HEK293 (cell line): ENCODE results near the gene CEBPE.

Experiments used
- GLI2 ChIP-seq: fragments of 450-650 bp; formaldehyde crosslinking; IDR thresholded peaks from 2 replicates; pipeline ENCODE4; 2017; ENCODE audit warnings: missing biosample characterization, missing genetic modification characterization, low read depth, borderline replicate concordance
- KLF16 ChIP-seq: fragments of 450-650 bp; formaldehyde crosslinking; IDR thresholded peaks from 2 replicates; pipeline ENCODE4 v1.5.1; 2017; ENCODE audit warnings: missing biosample characterization, missing genetic modification characterization
- MZF1 ChIP-seq: fragments of 450-650 bp; formaldehyde crosslinking; IDR thresholded peaks from 2 replicates; pipeline ENCODE4 v1.5.1; 2017; ENCODE audit warnings: missing biosample characterization, missing genetic modification characterization, borderline replicate concordance
- SCRT2 ChIP-seq: fragments of 450-650 bp; formaldehyde crosslinking; IDR thresholded peaks from 2 replicates; pipeline ENCODE4 v1.5.1; 2016; ENCODE audit warnings: missing biosample characterization, missing genetic modification characterization
- SP7 ChIP-seq: fragments of 450-650 bp; formaldehyde crosslinking; IDR thresholded peaks from 2 replicates; pipeline ENCODE4 v1.5.1; 2016; ENCODE audit warnings: missing biosample characterization, missing genetic modification characterization
- ZBTB7A ChIP-seq: fragments of 450-650 bp; formaldehyde crosslinking; IDR thresholded peaks from 2 replicates; pipeline ENCODE4 v1.5.1; 2016; ENCODE audit warnings: low read depth, missing biosample characterization, missing genetic modification characterization
- ZBTB8A ChIP-seq: fragments of 450-650 bp; formaldehyde crosslinking; IDR thresholded peaks from 2 replicates; pipeline ENCODE4 v1.5.1; 2016; ENCODE audit warnings: missing biosample characterization, missing genetic modification characterization
- ZFP41 ChIP-seq: fragments of 450-650 bp; formaldehyde crosslinking; IDR thresholded peaks from 2 replicates; pipeline ENCODE4 v1.5.1; 2016; ENCODE audit warnings: missing biosample characterization, missing genetic modification characterization, borderline replicate concordance
- ZIC2 ChIP-seq: fragments of 450-650 bp; formaldehyde crosslinking; IDR thresholded peaks from 2 replicates; pipeline ENCODE4 v1.5.1; 2016; ENCODE audit warnings: missing biosample characterization, missing genetic modification characterization
- ZNF146 ChIP-seq: fragments of 450-650 bp; formaldehyde crosslinking; IDR thresholded peaks from 2 replicates; pipeline ENCODE4 v1.5.1; 2016; ENCODE audit warnings: missing biosample characterization, missing genetic modification characterization
- ZNF202 ChIP-seq: fragments of 450-650 bp; formaldehyde crosslinking; IDR thresholded peaks from 2 replicates; pipeline ENCODE4 v1.5.1; 2016; ENCODE audit warnings: missing biosample characterization, missing genetic modification characterization, borderline replicate concordance
- ZNF473 ChIP-seq: fragments of 450-650 bp; formaldehyde crosslinking; IDR thresholded peaks from 2 replicates; pipeline ENCODE4 v1.5.1; 2017; ENCODE audit warnings: missing biosample characterization, missing genetic modification characterization
- ZNF521 ChIP-seq: fragments of 450-650 bp; formaldehyde crosslinking; IDR thresholded peaks from 2 replicates; pipeline ENCODE4 v1.5.1; 2017; ENCODE audit warnings: missing biosample characterization, mild to moderate bottlenecking, missing genetic modification characterization
- ZNF621 ChIP-seq: fragments of 450-650 bp; formaldehyde crosslinking; IDR thresholded peaks from 2 replicates; pipeline ENCODE4 v1.5.1; 2017; ENCODE audit warnings: missing biosample characterization, missing genetic modification characterization
- ZNF623 ChIP-seq: fragments of 450-650 bp; formaldehyde crosslinking; IDR thresholded peaks from 2 replicates; pipeline ENCODE4 v1.5.1; 2016; ENCODE audit warnings: missing biosample characterization, missing genetic modification characterization
- ZNF747 ChIP-seq: fragments of 450-650 bp; formaldehyde crosslinking; IDR thresholded peaks from 2 replicates; pipeline ENCODE4 v1.5.1; 2016; ENCODE audit warnings: missing biosample characterization, missing genetic modification characterization
- ZNF785 ChIP-seq: fragments of 450-650 bp; formaldehyde crosslinking; IDR thresholded peaks from 2 replicates; pipeline ENCODE4 v1.5.1; 2016; ENCODE audit warnings: missing biosample characterization, missing genetic modification characterization
- ZSCAN16 ChIP-seq: fragments of 450-650 bp; formaldehyde crosslinking; IDR thresholded peaks from 2 replicates; pipeline ENCODE4 v1.5.1; 2016; ENCODE audit warnings: missing biosample characterization, missing genetic modification characterization
- ZSCAN23 ChIP-seq: fragments of 450-650 bp; formaldehyde crosslinking; IDR thresholded peaks from 2 replicates; pipeline ENCODE4 v1.5.1; 2016; ENCODE audit warnings: missing biosample characterization, missing genetic modification characterization
- TF ChIP-seq, protein P1 (sequence below): fragments of 450-650 bp; formaldehyde crosslinking; IDR thresholded peaks from 2 replicates; pipeline ENCODE4 v1.5.1; 2016; ENCODE audit warnings: missing biosample characterization, missing genetic modification characterization
- TF ChIP-seq, protein P2 (sequence below): fragments of 450-650 bp; IDR thresholded peaks from 2 replicates; pipeline ENCODE4 v1.5.1; 2018; ENCODE audit warnings: missing biosample characterization, mild to moderate bottlenecking, missing genetic modification characterization
- TF ChIP-seq, protein P3 (sequence below): fragments of 450-650 bp; formaldehyde crosslinking; IDR thresholded peaks from 2 replicates; pipeline ENCODE4 v1.5.1; 2016; ENCODE audit warnings: missing biosample characterization, missing genetic modification characterization
- TF ChIP-seq, protein P4 (sequence below): fragments of 450-650 bp; formaldehyde crosslinking; conservative IDR thresholded peaks from 2 replicates; pipeline ENCODE4 v1.5.1; 2016; ENCODE audit warnings: low read depth, missing biosample characterization, missing genetic modification characterization
- TF ChIP-seq, protein P5 (sequence below): fragments of 450-650 bp; formaldehyde crosslinking; IDR thresholded peaks from 2 replicates; pipeline ENCODE4 v1.5.1; 2016; ENCODE audit warnings: missing biosample characterization, missing genetic modification characterization
- TF ChIP-seq, protein P6 (sequence below): fragments of 450-650 bp; formaldehyde crosslinking; IDR thresholded peaks from 2 replicates; pipeline ENCODE4 v1.5.1; 2016; ENCODE audit warnings: missing biosample characterization, missing genetic modification characterization

Gene CEBPE

DNA sequence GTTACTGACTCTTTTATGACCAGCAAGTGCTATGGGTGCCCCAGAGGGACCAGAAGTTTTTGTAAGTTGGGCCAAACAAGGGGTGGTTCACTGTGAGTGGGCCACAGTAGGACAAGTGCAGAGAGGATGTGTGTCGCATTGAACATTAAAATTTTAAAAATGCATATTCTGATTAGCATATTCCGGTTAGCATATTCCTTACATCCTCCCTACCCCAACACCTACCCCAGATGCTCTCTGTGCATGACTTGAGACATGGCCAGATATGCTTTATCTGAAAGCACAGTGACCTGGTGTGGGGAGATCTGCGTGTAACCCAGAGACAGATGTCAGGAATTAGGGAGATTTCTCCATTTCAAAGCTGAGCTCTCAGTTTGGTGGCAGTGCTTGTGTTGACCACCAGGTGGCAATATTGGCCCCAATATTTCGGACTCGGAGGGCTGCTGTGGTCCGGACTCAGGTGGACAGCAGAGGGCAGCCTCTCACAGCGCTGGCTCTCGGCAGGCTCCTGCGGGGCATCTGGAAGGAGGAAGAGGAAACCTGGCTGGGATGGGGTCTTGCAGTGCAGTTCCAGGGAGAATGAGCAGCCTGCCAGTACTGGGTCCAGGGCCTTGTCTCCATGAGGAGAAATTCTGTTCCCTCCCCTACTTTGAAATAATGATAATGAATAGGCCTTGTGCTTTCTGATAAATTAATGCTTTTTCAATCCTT lies 1.6 kb upstream of the CEBPE start (continued):
- TF ChIP-seq, protein P1, sequence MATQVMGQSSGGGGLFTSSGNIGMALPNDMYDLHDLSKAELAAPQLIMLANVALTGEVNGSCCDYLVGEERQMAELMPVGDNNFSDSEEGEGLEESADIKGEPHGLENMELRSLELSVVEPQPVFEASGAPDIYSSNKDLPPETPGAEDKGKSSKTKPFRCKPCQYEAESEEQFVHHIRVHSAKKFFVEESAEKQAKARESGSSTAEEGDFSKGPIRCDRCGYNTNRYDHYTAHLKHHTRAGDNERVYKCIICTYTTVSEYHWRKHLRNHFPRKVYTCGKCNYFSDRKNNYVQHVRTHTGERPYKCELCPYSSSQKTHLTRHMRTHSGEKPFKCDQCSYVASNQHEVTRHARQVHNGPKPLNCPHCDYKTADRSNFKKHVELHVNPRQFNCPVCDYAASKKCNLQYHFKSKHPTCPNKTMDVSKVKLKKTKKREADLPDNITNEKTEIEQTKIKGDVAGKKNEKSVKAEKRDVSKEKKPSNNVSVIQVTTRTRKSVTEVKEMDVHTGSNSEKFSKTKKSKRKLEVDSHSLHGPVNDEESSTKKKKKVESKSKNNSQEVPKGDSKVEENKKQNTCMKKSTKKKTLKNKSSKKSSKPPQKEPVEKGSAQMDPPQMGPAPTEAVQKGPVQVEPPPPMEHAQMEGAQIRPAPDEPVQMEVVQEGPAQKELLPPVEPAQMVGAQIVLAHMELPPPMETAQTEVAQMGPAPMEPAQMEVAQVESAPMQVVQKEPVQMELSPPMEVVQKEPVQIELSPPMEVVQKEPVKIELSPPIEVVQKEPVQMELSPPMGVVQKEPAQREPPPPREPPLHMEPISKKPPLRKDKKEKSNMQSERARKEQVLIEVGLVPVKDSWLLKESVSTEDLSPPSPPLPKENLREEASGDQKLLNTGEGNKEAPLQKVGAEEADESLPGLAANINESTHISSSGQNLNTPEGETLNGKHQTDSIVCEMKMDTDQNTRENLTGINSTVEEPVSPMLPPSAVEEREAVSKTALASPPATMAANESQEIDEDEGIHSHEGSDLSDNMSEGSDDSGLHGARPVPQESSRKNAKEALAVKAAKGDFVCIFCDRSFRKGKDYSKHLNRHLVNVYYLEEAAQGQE (tag by site-specific recombination): no peak
- TF ChIP-seq ZNF621 (tag by site-specific recombination) (no peak), ZFP41 (no peak), ZSCAN23 (tag by site-specific recombination) (no peak), ZBTB7A (tag by site-specific recombination) (no peak), ZNF473 (tag by site-specific recombination) (no peak), MZF1 (tag by site-specific recombination) (no peak), ZNF623 (no peak), ZNF521 (tag by site-specific recombination) (no peak), KLF16 (tag by site-specific recombination) (no peak), ZNF202 (tag by site-specific recombination) (no peak), SP7 (tag by site-specific recombination) (peak; percentile 35; the same call in 1 of the 2 replicates), ZIC2 (tag by site-specific recombination) (peak; percentile 25; the same call in 1 of the 2 replicates), GLI2 (no peak), ZBTB8A (tag by site-specific recombination) (no peak), ZNF747 (tag by site-specific recombination) (no peak), ZSCAN16 (no peak), ZNF785 (tag by site-specific recombination) (no peak), SCRT2 (tag by site-specific recombination) (no peak), ZNF146 (tag by site-specific recombination) (no peak)
- TF ChIP-seq, protein P2, sequence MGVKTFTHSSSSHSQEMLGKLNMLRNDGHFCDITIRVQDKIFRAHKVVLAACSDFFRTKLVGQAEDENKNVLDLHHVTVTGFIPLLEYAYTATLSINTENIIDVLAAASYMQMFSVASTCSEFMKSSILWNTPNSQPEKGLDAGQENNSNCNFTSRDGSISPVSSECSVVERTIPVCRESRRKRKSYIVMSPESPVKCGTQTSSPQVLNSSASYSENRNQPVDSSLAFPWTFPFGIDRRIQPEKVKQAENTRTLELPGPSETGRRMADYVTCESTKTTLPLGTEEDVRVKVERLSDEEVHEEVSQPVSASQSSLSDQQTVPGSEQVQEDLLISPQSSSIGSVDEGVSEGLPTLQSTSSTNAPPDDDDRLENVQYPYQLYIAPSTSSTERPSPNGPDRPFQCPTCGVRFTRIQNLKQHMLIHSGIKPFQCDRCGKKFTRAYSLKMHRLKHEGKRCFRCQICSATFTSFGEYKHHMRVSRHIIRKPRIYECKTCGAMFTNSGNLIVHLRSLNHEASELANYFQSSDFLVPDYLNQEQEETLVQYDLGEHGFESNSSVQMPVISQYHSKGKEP (tag by site-specific recombination): no peak
- TF ChIP-seq, protein P3, sequence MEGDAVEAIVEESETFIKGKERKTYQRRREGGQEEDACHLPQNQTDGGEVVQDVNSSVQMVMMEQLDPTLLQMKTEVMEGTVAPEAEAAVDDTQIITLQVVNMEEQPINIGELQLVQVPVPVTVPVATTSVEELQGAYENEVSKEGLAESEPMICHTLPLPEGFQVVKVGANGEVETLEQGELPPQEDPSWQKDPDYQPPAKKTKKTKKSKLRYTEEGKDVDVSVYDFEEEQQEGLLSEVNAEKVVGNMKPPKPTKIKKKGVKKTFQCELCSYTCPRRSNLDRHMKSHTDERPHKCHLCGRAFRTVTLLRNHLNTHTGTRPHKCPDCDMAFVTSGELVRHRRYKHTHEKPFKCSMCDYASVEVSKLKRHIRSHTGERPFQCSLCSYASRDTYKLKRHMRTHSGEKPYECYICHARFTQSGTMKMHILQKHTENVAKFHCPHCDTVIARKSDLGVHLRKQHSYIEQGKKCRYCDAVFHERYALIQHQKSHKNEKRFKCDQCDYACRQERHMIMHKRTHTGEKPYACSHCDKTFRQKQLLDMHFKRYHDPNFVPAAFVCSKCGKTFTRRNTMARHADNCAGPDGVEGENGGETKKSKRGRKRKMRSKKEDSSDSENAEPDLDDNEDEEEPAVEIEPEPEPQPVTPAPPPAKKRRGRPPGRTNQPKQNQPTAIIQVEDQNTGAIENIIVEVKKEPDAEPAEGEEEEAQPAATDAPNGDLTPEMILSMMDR (tag by site-specific recombination): peak; percentile 99
- TF ChIP-seq, protein P4, sequence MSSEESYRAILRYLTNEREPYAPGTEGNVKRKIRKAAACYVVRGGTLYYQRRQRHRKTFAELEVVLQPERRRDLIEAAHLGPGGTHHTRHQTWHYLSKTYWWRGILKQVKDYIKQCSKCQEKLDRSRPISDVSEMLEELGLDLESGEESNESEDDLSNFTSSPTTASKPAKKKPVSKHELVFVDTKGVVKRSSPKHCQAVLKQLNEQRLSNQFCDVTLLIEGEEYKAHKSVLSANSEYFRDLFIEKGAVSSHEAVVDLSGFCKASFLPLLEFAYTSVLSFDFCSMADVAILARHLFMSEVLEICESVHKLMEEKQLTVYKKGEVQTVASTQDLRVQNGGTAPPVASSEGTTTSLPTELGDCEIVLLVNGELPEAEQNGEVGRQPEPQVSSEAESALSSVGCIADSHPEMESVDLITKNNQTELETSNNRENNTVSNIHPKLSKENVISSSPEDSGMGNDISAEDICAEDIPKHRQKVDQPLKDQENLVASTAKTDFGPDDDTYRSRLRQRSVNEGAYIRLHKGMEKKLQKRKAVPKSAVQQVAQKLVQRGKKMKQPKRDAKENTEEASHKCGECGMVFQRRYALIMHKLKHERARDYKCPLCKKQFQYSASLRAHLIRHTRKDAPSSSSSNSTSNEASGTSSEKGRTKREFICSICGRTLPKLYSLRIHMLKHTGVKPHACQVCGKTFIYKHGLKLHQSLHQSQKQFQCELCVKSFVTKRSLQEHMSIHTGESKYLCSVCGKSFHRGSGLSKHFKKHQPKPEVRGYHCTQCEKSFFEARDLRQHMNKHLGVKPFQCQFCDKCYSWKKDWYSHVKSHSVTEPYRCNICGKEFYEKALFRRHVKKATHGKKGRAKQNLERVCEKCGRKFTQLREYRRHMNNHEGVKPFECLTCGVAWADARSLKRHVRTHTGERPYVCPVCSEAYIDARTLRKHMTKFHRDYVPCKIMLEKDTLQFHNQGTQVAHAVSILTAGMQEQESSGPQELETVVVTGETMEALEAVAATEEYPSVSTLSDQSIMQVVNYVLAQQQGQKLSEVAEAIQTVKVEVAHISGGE (tag by site-specific recombination): no peak
- TF ChIP-seq, protein P5, sequence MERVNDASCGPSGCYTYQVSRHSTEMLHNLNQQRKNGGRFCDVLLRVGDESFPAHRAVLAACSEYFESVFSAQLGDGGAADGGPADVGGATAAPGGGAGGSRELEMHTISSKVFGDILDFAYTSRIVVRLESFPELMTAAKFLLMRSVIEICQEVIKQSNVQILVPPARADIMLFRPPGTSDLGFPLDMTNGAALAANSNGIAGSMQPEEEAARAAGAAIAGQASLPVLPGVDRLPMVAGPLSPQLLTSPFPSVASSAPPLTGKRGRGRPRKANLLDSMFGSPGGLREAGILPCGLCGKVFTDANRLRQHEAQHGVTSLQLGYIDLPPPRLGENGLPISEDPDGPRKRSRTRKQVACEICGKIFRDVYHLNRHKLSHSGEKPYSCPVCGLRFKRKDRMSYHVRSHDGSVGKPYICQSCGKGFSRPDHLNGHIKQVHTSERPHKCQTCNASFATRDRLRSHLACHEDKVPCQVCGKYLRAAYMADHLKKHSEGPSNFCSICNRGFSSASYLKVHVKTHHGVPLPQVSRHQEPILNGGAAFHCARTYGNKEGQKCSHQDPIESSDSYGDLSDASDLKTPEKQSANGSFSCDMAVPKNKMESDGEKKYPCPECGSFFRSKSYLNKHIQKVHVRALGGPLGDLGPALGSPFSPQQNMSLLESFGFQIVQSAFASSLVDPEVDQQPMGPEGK: no peak
- TF ChIP-seq, protein P6, sequence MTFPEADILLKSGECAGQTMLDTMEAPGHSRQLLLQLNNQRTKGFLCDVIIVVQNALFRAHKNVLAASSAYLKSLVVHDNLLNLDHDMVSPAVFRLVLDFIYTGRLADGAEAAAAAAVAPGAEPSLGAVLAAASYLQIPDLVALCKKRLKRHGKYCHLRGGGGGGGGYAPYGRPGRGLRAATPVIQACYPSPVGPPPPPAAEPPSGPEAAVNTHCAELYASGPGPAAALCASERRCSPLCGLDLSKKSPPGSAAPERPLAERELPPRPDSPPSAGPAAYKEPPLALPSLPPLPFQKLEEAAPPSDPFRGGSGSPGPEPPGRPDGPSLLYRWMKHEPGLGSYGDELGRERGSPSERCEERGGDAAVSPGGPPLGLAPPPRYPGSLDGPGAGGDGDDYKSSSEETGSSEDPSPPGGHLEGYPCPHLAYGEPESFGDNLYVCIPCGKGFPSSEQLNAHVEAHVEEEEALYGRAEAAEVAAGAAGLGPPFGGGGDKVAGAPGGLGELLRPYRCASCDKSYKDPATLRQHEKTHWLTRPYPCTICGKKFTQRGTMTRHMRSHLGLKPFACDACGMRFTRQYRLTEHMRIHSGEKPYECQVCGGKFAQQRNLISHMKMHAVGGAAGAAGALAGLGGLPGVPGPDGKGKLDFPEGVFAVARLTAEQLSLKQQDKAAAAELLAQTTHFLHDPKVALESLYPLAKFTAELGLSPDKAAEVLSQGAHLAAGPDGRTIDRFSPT (tag by site-specific recombination): no peak
